ENCODE results near the gene MED12. TPM values are rescaled to one million over a fixed set of nuclear protein-coding genes. Genes with fewer than 3 reads are reported as not detected.

MED12 gene
- total and polyA plus RNA-seq, 10 of the 15 experiments (the other 5 are each of a cell fraction or from before 2014, with no cell fraction given): 0.68 to 28.5 (median 13.7) TPM

DNA sequence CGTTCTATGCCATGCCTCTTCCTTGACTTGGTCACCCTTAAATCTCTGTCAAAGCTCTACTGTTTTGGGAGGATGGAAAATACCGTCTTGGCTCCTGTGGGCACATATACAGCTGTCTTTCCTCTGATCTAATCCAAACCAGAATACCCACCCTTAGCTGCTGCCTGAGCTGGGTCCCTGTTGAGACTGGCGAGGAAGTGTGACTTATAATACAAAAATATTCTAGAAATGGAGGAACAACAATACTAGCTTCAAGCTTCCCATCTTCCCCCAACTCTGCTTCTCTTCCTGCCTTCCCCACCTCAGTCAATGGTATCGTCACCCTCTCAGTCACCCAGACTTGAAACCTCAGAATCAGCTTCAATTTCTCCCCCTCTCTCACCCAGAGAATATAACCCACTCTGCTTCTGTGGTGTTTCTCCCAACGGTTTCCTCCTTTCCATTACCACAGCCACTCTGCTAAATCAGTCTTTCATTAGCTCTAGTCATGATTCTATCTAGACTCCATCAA lies 6.4 kb upstream of the MED12 start (continued):
- TF ChIP-seq, protein P1, sequence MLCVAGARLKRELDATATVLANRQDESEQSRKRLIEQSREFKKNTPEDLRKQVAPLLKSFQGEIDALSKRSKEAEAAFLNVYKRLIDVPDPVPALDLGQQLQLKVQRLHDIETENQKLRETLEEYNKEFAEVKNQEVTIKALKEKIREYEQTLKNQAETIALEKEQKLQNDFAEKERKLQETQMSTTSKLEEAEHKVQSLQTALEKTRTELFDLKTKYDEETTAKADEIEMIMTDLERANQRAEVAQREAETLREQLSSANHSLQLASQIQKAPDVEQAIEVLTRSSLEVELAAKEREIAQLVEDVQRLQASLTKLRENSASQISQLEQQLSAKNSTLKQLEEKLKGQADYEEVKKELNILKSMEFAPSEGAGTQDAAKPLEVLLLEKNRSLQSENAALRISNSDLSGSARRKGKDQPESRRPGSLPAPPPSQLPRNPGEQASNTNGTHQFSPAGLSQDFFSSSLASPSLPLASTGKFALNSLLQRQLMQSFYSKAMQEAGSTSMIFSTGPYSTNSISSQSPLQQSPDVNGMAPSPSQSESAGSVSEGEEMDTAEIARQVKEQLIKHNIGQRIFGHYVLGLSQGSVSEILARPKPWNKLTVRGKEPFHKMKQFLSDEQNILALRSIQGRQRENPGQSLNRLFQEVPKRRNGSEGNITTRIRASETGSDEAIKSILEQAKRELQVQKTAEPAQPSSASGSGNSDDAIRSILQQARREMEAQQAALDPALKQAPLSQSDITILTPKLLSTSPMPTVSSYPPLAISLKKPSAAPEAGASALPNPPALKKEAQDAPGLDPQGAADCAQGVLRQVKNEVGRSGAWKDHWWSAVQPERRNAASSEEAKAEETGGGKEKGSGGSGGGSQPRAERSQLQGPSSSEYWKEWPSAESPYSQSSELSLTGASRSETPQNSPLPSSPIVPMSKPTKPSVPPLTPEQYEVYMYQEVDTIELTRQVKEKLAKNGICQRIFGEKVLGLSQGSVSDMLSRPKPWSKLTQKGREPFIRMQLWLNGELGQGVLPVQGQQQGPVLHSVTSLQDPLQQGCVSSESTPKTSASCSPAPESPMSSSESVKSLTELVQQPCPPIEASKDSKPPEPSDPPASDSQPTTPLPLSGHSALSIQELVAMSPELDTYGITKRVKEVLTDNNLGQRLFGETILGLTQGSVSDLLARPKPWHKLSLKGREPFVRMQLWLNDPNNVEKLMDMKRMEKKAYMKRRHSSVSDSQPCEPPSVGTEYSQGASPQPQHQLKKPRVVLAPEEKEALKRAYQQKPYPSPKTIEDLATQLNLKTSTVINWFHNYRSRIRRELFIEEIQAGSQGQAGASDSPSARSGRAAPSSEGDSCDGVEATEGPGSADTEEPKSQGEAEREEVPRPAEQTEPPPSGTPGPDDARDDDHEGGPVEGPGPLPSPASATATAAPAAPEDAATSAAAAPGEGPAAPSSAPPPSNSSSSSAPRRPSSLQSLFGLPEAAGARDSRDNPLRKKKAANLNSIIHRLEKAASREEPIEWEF (IDR thresholded peaks at IDR 0.05; ENCODE audit: insufficient replicate concordance, low read depth, low read length): no peak
- TF ChIP-seq ZSCAN29 (IDR thresholded peaks at IDR 0.05): 0 out of 2 replicates have a peak, but pooled peaks have one; percentile 20
- no peak for TF ChIP-seq GABPA (IDR thresholded peaks at IDR 0.05; ENCODE audit: low read depth)
- 0 out of 2 replicates have a peak, but pooled peaks have one; percentile 7 for TF ChIP-seq STAT3 (IDR thresholded peaks at IDR 0.05; ENCODE audit: low read depth, low read length)
- TF ChIP-seq, protein P2, sequence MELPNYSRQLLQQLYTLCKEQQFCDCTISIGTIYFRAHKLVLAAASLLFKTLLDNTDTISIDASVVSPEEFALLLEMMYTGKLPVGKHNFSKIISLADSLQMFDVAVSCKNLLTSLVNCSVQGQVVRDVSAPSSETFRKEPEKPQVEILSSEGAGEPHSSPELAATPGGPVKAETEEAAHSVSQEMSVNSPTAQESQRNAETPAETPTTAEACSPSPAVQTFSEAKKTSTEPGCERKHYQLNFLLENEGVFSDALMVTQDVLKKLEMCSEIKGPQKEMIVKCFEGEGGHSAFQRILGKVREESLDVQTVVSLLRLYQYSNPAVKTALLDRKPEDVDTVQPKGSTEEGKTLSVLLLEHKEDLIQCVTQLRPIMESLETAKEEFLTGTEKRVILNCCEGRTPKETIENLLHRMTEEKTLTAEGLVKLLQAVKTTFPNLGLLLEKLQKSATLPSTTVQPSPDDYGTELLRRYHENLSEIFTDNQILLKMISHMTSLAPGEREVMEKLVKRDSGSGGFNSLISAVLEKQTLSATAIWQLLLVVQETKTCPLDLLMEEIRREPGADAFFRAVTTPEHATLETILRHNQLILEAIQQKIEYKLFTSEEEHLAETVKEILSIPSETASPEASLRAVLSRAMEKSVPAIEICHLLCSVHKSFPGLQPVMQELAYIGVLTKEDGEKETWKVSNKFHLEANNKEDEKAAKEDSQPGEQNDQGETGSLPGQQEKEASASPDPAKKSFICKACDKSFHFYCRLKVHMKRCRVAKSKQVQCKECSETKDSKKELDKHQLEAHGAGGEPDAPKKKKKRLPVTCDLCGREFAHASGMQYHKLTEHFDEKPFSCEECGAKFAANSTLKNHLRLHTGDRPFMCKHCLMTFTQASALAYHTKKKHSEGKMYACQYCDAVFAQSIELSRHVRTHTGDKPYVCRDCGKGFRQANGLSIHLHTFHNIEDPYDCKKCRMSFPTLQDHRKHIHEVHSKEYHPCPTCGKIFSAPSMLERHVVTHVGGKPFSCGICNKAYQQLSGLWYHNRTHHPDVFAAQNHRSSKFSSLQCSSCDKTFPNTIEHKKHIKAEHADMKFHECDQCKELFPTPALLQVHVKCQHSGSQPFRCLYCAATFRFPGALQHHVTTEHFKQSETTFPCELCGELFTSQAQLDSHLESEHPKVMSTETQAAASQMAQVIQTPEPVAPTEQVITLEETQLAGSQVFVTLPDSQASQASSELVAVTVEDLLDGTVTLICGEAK (IDR thresholded peaks at IDR 0.05; ENCODE audit: borderline replicate concordance): no peak
- TF ChIP-seq EED (IDR thresholded peaks at IDR 0.05; ENCODE audit: low read depth): 0 out of 2 replicates have a peak, but pooled peaks have one; percentile 35
- TF ChIP-seq NBN (IDR thresholded peaks at IDR 0.05): no peak
- TF ChIP-seq, protein P3, sequence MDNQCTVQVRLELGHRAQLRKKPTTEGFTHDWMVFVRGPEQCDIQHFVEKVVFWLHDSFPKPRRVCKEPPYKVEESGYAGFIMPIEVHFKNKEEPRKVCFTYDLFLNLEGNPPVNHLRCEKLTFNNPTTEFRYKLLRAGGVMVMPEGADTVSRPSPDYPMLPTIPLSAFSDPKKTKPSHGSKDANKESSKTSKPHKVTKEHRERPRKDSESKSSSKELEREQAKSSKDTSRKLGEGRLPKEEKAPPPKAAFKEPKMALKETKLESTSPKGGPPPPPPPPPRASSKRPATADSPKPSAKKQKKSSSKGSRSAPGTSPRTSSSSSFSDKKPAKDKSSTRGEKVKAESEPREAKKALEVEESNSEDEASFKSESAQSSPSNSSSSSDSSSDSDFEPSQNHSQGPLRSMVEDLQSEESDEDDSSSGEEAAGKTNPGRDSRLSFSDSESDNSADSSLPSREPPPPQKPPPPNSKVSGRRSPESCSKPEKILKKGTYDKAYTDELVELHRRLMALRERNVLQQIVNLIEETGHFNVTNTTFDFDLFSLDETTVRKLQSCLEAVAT (IDR thresholded peaks at IDR 0.05): no peak
- TF ChIP-seq IKZF2 (IDR thresholded peaks at IDR 0.05): peak; percentile 5 to 46; a peak in 2 of 4 replicates
- TF ChIP-seq NR2C2 (IDR thresholded peaks at IDR 0.05; ENCODE audit: borderline replicate concordance, control insufficient read depth, insufficient read length, low read depth): no peak
- TF ChIP-seq SMARCA5 (IDR thresholded peaks at IDR 0.05): no peak
- no peak for TF ChIP-seq PAX5 (IDR thresholded peaks at IDR 0.05; ENCODE audit: borderline replicate concordance, low read depth, low read length)
